ENCODE results near the gene CSRNP3.
A peak's percentile ranks its signal among the peaks of the same experiment; 100 is the strongest.

The CSRNP3 gene

GRCh38 chr2:165432234-165432966, 37.1 kb upstream of the CSRNP3 start:
- Histone ChIP-seq H3K27me3 (ENCODE audit: insufficient read depth, insufficient read length) (no peaks in the 10 kb centered on the region), H3K9ac (ENCODE audit: insufficient read length, low read depth) (no peak overlapping the region), H3K36me3 (ENCODE audit: insufficient read depth, insufficient read length, low read length) (no peaks in the 10 kb centered on the region), H3K4me1 (ENCODE audit: insufficient read depth, insufficient read length) (peaks cover 2% of the 10 kb centered on the region), H3K9me3 (ENCODE audit: insufficient read depth, low read length) (no peaks in the 10 kb centered on the region; the same call in 1 of the 2 replicates), H3K4me3 (ENCODE audit: insufficient read length, low read depth) (no peak overlapping the region)
- no peak for TF ChIP-seq YY1 (IDR thresholded peaks at IDR 0.05; ENCODE audit: insufficient read depth, insufficient read length)
- TF ChIP-seq ZNF274 (IDR thresholded peaks at IDR 0.05; ENCODE audit: low read depth, low read length) = no peak
- TF ChIP-seq SUZ12 (IDR thresholded peaks at IDR 0.05; ENCODE audit: extremely low read depth, insufficient read depth, insufficient read length) = no peak
- no peak for DNase-seq (ENCODE audit: low read depth, low spot score)

GRCh38 chr2:165434865-165435496, 34.5 kb upstream of the CSRNP3 start:
- no peak for TF ChIP-seq SUZ12 (IDR thresholded peaks at IDR 0.05; ENCODE audit: extremely low read depth, insufficient read depth, insufficient read length)
- no peak for TF ChIP-seq YY1 (IDR thresholded peaks at IDR 0.05; ENCODE audit: insufficient read depth, insufficient read length)
- no peak for DNase-seq (ENCODE audit: low read depth, low spot score)
- no peaks in the 10 kb centered on the region for H3K27me3 ChIP-seq (ENCODE audit: insufficient read depth, insufficient read length)

GRCh38 chr2:165435611-165436010, 33.9 kb upstream of the CSRNP3 start:
- peak; percentile 33 for DNase-seq (ENCODE audit: low read depth, low spot score)
- Histone ChIP-seq H3K4me3 (ENCODE audit: insufficient read length, low read depth) (no peak overlapping the region), H3K4me1 (ENCODE audit: insufficient read depth, insufficient read length) (peaks cover 2% of the 10 kb centered on the region), H3K9me3 (ENCODE audit: insufficient read depth, low read length) (no peaks in the 10 kb centered on the region; the same call in 1 of the 2 replicates), H3K27me3 (ENCODE audit: insufficient read depth, insufficient read length) (no peaks in the 10 kb centered on the region), H3K9ac (ENCODE audit: insufficient read length, low read depth) (no peak overlapping the region), H3K36me3 (ENCODE audit: insufficient read depth, insufficient read length, low read length) (no peaks in the 10 kb centered on the region)
- TF ChIP-seq ZNF274 (IDR thresholded peaks at IDR 0.05; ENCODE audit: low read depth, low read length) (no peak), YY1 (IDR thresholded peaks at IDR 0.05; ENCODE audit: insufficient read depth, insufficient read length) (no peak), SUZ12 (IDR thresholded peaks at IDR 0.05; ENCODE audit: extremely low read depth, insufficient read depth, insufficient read length) (no peak)

More at GRCh38 chr2:165434865-165435496, 34.5 kb upstream of the CSRNP3 start:
- peaks cover 2% of the 10 kb centered on the region for H3K4me1 ChIP-seq (ENCODE audit: insufficient read depth, insufficient read length)
- H3K9me3 ChIP-seq (ENCODE audit: insufficient read depth, low read length) = no peaks in the 10 kb centered on the region; the same call in 1 of the 2 replicates
- H3K4me3 ChIP-seq (ENCODE audit: insufficient read length, low read depth) = no peak overlapping the region
- no peak overlapping the region for H3K9ac ChIP-seq (ENCODE audit: insufficient read length, low read depth)
- no peaks in the 10 kb centered on the region for H3K36me3 ChIP-seq (ENCODE audit: insufficient read depth, insufficient read length, low read length)

GRCh38 chr2:165436559-165436958, 32.9 kb upstream of the CSRNP3 start:
- peaks cover 2% of the 10 kb centered on the region for H3K4me1 ChIP-seq (ENCODE audit: insufficient read depth, insufficient read length)
- no peaks in the 10 kb centered on the region; the same call in 1 of the 2 replicates for H3K9me3 ChIP-seq (ENCODE audit: insufficient read depth, low read length)
- TF ChIP-seq YY1 (IDR thresholded peaks at IDR 0.05; ENCODE audit: insufficient read depth, insufficient read length) (no peak), ZNF274 (IDR thresholded peaks at IDR 0.05; ENCODE audit: low read depth, low read length) (no peak), SUZ12 (IDR thresholded peaks at IDR 0.05; ENCODE audit: extremely low read depth, insufficient read depth, insufficient read length) (no peak)
- DNase-seq (ENCODE audit: low read depth, low spot score) = no peak
- H3K4me3 ChIP-seq (ENCODE audit: insufficient read length, low read depth) = no peak overlapping the region
- H3K9ac ChIP-seq (ENCODE audit: insufficient read length, low read depth) = no peak overlapping the region
- no peaks in the 10 kb centered on the region for H3K27me3 ChIP-seq (ENCODE audit: insufficient read depth, insufficient read length)
- H3K36me3 ChIP-seq (ENCODE audit: insufficient read depth, insufficient read length, low read length) = no peaks in the 10 kb centered on the region

GRCh38 chr2:165440367-165440766, 29.1 kb upstream of the CSRNP3 start:
- Histone ChIP-seq H3K9me3 (ENCODE audit: insufficient read depth, low read length) (no peaks in the 10 kb centered on the region), H3K27me3 (ENCODE audit: insufficient read depth, insufficient read length) (no peaks in the 10 kb centered on the region), H3K9ac (ENCODE audit: insufficient read length, low read depth) (no peak overlapping the region), H3K36me3 (ENCODE audit: insufficient read depth, insufficient read length, low read length) (no peaks in the 10 kb centered on the region), H3K4me1 (ENCODE audit: insufficient read depth, insufficient read length) (no peaks in the 10 kb centered on the region), H3K4me3 (ENCODE audit: insufficient read length, low read depth) (no peak overlapping the region)
- TF ChIP-seq SUZ12 (IDR thresholded peaks at IDR 0.05; ENCODE audit: extremely low read depth, insufficient read depth, insufficient read length) (no peak), ZNF274 (IDR thresholded peaks at IDR 0.05; ENCODE audit: low read depth, low read length) (no peak), YY1 (IDR thresholded peaks at IDR 0.05; ENCODE audit: insufficient read depth, insufficient read length) (no peak)
- no peak for DNase-seq (ENCODE audit: low read depth, low spot score)

GRCh38 chr2:165443511-165443910, 26.0 kb upstream of the CSRNP3 start:
- Histone ChIP-seq H3K4me1 (ENCODE audit: insufficient read depth, insufficient read length) (no peaks in the 10 kb centered on the region), H3K27me3 (ENCODE audit: insufficient read depth, insufficient read length) (no peaks in the 10 kb centered on the region), H3K9me3 (ENCODE audit: insufficient read depth, low read length) (no peaks in the 10 kb centered on the region), H3K9ac (ENCODE audit: insufficient read length, low read depth) (no peak overlapping the region), H3K36me3 (ENCODE audit: insufficient read depth, insufficient read length, low read length) (no peaks in the 10 kb centered on the region), H3K4me3 (ENCODE audit: insufficient read length, low read depth) (no peak overlapping the region)
- DNase-seq (ENCODE audit: low read depth, low spot score) = no peak
- TF ChIP-seq ZNF274 (IDR thresholded peaks at IDR 0.05; ENCODE audit: low read depth, low read length) (no peak), SUZ12 (IDR thresholded peaks at IDR 0.05; ENCODE audit: extremely low read depth, insufficient read depth, insufficient read length) (no peak), YY1 (IDR thresholded peaks at IDR 0.05; ENCODE audit: insufficient read depth, insufficient read length) (no peak)

GRCh38 chr2:165448406-165448805, 21.1 kb upstream of the CSRNP3 start:
- no peaks in the 10 kb centered on the region for H3K36me3 ChIP-seq (ENCODE audit: insufficient read depth, insufficient read length, low read length)
- no peaks in the 10 kb centered on the region for H3K9me3 ChIP-seq (ENCODE audit: insufficient read depth, low read length)
- no peaks in the 10 kb centered on the region for H3K27me3 ChIP-seq (ENCODE audit: insufficient read depth, insufficient read length)
- H3K4me1 ChIP-seq (ENCODE audit: insufficient read depth, insufficient read length) = no peaks in the 10 kb centered on the region
- no peak overlapping the region for H3K4me3 ChIP-seq (ENCODE audit: insufficient read length, low read depth)
- H3K9ac ChIP-seq (ENCODE audit: insufficient read length, low read depth) = no peak overlapping the region
- no peak for TF ChIP-seq YY1 (IDR thresholded peaks at IDR 0.05; ENCODE audit: insufficient read depth, insufficient read length)
- TF ChIP-seq ZNF274 (IDR thresholded peaks at IDR 0.05; ENCODE audit: low read depth, low read length) = no peak
- TF ChIP-seq SUZ12 (IDR thresholded peaks at IDR 0.05; ENCODE audit: extremely low read depth, insufficient read depth, insufficient read length) = no peak
- no peak for DNase-seq (ENCODE audit: low read depth, low spot score)

Measured in NT2/D1 (cell line).